Panc1 (cell line): ENCODE results near the gene CEACAM7. TPM values are rescaled to one million over a fixed set of nuclear protein-coding genes. Genes with fewer than 3 reads are reported as not detected.

Experiments
- ATAC-seq: fragments of 200-7000 bp; cut with Tn5 transposase; 2 replicates; pipeline ENCODE4 v1.9.1; 2020; ENCODE audit warnings: mild to moderate bottlenecking, moderate library complexity
- BruUV-seq: library from RNA; stranded (reverse); fragments of 400-500 nt; replicated peaks from 2 replicates; lab custom pipeline; 2021; lab: Mats Ljungman, UMichigan
- CTCF ChIA-PET: fragments of 300-600 bp; sonication (Branson Sonifier 250); formaldehyde crosslinking; loops from one replicate; lab custom pipeline; 2022; ENCODE audit warnings: antibody characterized with exemption; lab: Charles Lee
- POLR2A ChIA-PET: fragments of 300-600 bp; sonication (Branson Sonifier 250); formaldehyde crosslinking; loops from one replicate; lab custom pipeline; 2022; ENCODE audit warnings: antibody characterized with exemption; lab: Charles Lee
- DNase-seq: peaks from one replicate; pipeline ENCODE4 v3.0.0-alpha.2; 2010; ENCODE audit warnings: low read depth, low spot score
- H3K27ac ChIP-seq: 2 replicates; pipeline ENCODE4 v1.5.1; 2011; ENCODE audit warnings: mild to moderate bottlenecking, low read length, inconsistent platforms
- H3K27me3 ChIP-seq: fragments of 200-500 bp; sonication (Bioruptor generic); 2 replicates; pipeline ENCODE4 v1.6.0; 2014; ENCODE audit warnings: low read length, inconsistent platforms; ENCODE audit not compliant: control insufficient read depth, insufficient read depth
- H3K36me3 ChIP-seq: fragments of 200-500 bp; sonication (Bioruptor generic); 2 replicates; pipeline ENCODE4 v1.5.1; 2014; ENCODE audit warnings: inconsistent platforms, mild to moderate bottlenecking, low read length, moderate library complexity; ENCODE audit not compliant: control insufficient read depth, insufficient read depth
- H3K4me1 ChIP-seq: 2 replicates; pipeline ENCODE4 v1.5.1; 2011; ENCODE audit warnings: inconsistent platforms, mild to moderate bottlenecking, low read length, moderate library complexity; ENCODE audit not compliant: control insufficient read depth, insufficient read depth
- H3K4me3 ChIP-seq, 2 experiments: 2 replicates each; pipeline ENCODE4 v1.5.1; 2011 to 2012; ENCODE audit warnings: low read depth in 2 of 2, low read length in 2 of 2, mild to moderate bottlenecking in 2 of 2, inconsistent platforms in 1 of 2, moderate library complexity in 1 of 2
- H3K9me3 ChIP-seq: fragments of 200-500 bp; sonication (Bioruptor generic); 2 replicates; pipeline ENCODE4 v1.5.1; 2014; ENCODE audit warnings: low read depth, mild to moderate bottlenecking, inconsistent platforms, low read length, moderate library complexity; ENCODE audit not compliant: control insufficient read depth, insufficient read depth
- CTCF ChIP-seq: fragments of 450-650 bp; IDR thresholded peaks from 2 replicates; pipeline ENCODE4 v1.5.1; 2017; ENCODE audit warnings: mild to moderate bottlenecking
- POLR2AphosphoS5 ChIP-seq: IDR thresholded peaks from 2 replicates; pipeline ENCODE4 v1.6.1; 2012; ENCODE audit warnings: mild to moderate bottlenecking, low read depth, low read length, moderate library complexity
- REST ChIP-seq, 2 experiments: IDR thresholded peaks; 2 replicates each; pipeline ENCODE4 v1.6.1; 2011 to 2012; ENCODE audit warnings: low read depth in 2 of 2, control low read depth in 1 of 2, low read length in 1 of 2, mild to moderate bottlenecking in 1 of 2, moderate library complexity in 1 of 2; ENCODE audit not compliant: insufficient read depth in 1 of 2
- SIN3A ChIP-seq: IDR thresholded peaks from 2 replicates; pipeline ENCODE4 v1.6.1; 2012; ENCODE audit warnings: low read depth, mild to moderate bottlenecking, low read length, moderate library complexity, borderline replicate concordance; ENCODE audit not compliant: insufficient read depth
- TCF7L2 ChIP-seq: IDR thresholded peaks from 2 replicates; pipeline ENCODE4 v1.6.1; 2011; ENCODE audit warnings: mild to moderate bottlenecking, low read depth, low read length, inconsistent platforms
- in situ Hi-C: cut with HindIII; loops from 2 replicates; pipeline ENCODE4 v1.10.0; 2016; ENCODE audit warnings: low sequenced_read_pairs, low pct_unique_long_range_greater_than_20kb
- intact Hi-C: fragments of 100-400 bp; cut with micrococcal nuclease; formaldehyde crosslinking; loops from one replicate; pipeline ENCODE4 v1.10.0; 2022; ENCODE audit not compliant: unreplicated experiment
- total RNA-seq: library from RNA; stranded (reverse); gene quantifications from one replicate; pipeline ENCODE4 v1.2.1, GENCODE V29; 2021; ENCODE audit not compliant: unreplicated experiment

Gene CEACAM7
- total RNA-seq, 1 experiment from 2014 or later: not detected

DNA sequence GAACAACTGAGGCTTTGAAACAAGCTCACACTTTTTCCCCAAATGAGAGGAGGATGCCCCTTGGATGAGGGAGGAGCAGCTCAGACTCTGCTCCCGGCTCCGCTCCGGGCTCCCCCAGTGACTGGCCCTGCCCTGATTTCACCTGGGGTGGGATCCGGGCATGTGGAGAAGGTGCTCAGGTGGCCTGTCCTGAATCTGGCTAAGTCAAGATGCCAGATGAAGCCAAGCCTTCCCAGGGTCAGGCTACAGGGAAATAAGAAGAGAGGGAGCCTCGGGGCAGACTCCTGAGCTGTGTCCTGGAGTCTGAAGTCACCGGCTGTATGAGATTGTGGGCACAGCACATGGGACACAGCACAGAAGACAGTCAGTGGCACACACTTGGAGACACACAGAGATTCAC, 30.7 kb upstream of the CEACAM7 start:
- Histone ChIP-seq H3K9me3 (no peaks in the 10 kb centered on the region), H3K4me1 (no peaks in the 10 kb centered on the region), H3K4me3 (no peak overlapping the region), H3K27me3 (peaks cover 4% of the 10 kb centered on the region; the same call in 1 of the 2 replicates), H3K36me3 (no peaks in the 10 kb centered on the region), H3K27ac (no peak overlapping the region)
- DNase-seq (no peak), ATAC-seq (no peak)
- CTCF ChIA-PET: no interaction called here
- intact Hi-C loops (no loop called here), in situ Hi-C loops (no loop called here)
- TF ChIP-seq POLR2AphosphoS5: no peak
- TF ChIP-seq SIN3A: no peak
- TF ChIP-seq REST (IDR thresholded peaks at IDR 0.05; ENCODE audit: insufficient read depth in 1 of 2, low read depth in 2 of 2, low read length in 1 of 2): no peak
- no peak for TF ChIP-seq CTCF
- no peak for TF ChIP-seq TCF7L2
- POLR2A ChIA-PET: no interaction called here
- BruUV-seq: no TSS peak

DNA sequence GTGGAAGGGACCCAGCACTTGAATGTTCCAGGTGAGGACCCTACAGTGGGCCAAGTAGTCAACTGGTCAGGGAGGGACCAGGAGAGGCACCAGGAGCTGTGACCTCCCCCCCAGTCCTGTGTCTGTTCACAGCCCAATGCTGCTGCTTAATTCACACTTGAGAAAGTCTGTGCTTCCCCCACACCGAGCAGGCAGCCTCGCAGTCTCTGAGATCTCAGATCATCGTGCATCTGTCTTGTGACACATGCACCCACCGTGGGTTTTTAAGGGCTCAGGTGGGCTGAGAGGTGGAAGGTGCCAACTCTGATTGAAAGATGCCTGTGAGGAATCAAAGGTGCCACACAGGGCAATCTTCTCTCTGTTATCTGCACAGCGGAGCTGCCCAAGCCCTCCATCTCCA, 26.5 kb upstream of the CEACAM7 start:
- in situ Hi-C loops: no loop called here
- ChIA-PET POLR2A (no interaction called here), CTCF (no interaction called here)
- H3K4me1 ChIP-seq: no peaks in the 10 kb centered on the region
- no TSS peak for BruUV-seq
- peaks cover 4% of the 10 kb centered on the region; the same call in 1 of the 2 replicates for H3K27me3 ChIP-seq
- TF ChIP-seq TCF7L2: no peak
- no peak for TF ChIP-seq REST (IDR thresholded peaks at IDR 0.05; ENCODE audit: insufficient read depth in 1 of 2, low read depth in 2 of 2, low read length in 1 of 2)
- TF ChIP-seq CTCF: no peak
- no peak for TF ChIP-seq SIN3A
- DNase-seq (no peak), ATAC-seq (no peak)
- no peak overlapping the region for H3K27ac ChIP-seq
- no peaks in the 10 kb centered on the region for H3K9me3 ChIP-seq
- H3K36me3 ChIP-seq: no peaks in the 10 kb centered on the region
- H3K4me3 ChIP-seq: no peak overlapping the region
- intact Hi-C loops: no loop called here
